ENCODE data around the gene PPAN.

PPAN gene

DNA sequence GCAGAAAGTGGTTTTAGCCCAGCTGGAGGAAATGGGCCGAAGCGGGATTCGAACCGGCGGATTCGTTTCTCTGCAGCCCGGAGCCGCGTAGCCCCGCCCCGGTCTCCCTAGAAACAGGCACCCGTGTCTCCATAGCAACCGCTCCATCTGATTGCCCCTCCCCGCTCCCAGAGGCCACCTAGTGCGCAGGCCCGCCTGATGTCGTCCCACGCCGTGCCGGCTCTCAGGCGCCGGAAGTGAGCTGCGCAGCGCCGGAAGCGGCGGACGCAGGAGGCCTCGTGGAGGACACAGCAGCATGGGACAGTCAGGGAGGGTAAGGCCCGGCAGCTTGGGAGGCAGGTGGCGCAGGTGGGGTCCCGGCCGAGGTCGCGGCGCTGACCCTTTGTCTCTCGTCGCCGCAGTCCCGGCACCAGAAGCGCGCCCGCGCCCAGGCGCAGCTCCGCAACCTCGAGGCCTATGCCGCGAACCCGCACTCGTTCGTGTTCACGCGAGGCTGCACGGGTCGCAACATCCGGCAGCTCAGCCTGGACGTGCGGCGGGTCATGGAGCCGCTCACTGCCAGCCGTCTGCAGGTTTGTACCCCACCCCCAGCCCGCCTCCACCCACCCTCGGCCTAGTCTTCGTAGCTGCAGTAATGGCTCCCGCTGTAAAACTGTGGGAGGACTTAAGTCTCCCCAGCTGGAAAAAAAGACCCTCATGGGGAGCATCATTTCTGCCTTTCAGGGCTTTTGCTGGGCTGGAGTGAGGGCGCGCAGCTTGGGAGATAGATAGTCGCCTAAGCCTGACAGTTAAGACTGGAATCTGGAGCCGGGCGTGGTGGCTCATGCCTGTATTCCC is at the start of gene PPAN:
TSS of gene PPAN (plus strand) at position 263 of the 837 bp plus-strand sequence. CDS start at position 296, 33 bp downstream.
- ChIA-PET POLR2A (interaction anchor here (0.6 to 6.5 kb wide), 10 partner anchors 9 to 279 kb away, joined by 3 to 62 read pairs (median 4); partner anchors contain the start of genes DNMT1, EIF3G, MRPL4 and UBL5), CTCF (no interaction called here)
- peak; percentile 99 for DNase-seq (ENCODE audit: extremely low spot score)
- TF ChIP-seq ELF4 (IDR thresholded peaks at IDR 0.05): peak; percentile 56; the same call in 1 of the 2 replicates
- peak; percentile 92 for TF ChIP-seq L3MBTL2 (conservative IDR thresholded peaks at IDR 0.05)
- no peak for TF ChIP-seq FOXM1 (IDR thresholded peaks at IDR 0.05; ENCODE audit: borderline replicate concordance)
- no peak for TF ChIP-seq NFRKB (IDR thresholded peaks at IDR 0.05)
- TF ChIP-seq, protein P1, sequence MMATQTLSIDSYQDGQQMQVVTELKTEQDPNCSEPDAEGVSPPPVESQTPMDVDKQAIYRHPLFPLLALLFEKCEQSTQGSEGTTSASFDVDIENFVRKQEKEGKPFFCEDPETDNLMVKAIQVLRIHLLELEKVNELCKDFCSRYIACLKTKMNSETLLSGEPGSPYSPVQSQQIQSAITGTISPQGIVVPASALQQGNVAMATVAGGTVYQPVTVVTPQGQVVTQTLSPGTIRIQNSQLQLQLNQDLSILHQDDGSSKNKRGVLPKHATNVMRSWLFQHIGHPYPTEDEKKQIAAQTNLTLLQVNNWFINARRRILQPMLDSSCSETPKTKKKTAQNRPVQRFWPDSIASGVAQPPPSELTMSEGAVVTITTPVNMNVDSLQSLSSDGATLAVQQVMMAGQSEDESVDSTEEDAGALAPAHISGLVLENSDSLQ (IDR thresholded peaks at IDR 0.05): peak; percentile 40; the same call in 1 of the 2 replicates

DNA sequence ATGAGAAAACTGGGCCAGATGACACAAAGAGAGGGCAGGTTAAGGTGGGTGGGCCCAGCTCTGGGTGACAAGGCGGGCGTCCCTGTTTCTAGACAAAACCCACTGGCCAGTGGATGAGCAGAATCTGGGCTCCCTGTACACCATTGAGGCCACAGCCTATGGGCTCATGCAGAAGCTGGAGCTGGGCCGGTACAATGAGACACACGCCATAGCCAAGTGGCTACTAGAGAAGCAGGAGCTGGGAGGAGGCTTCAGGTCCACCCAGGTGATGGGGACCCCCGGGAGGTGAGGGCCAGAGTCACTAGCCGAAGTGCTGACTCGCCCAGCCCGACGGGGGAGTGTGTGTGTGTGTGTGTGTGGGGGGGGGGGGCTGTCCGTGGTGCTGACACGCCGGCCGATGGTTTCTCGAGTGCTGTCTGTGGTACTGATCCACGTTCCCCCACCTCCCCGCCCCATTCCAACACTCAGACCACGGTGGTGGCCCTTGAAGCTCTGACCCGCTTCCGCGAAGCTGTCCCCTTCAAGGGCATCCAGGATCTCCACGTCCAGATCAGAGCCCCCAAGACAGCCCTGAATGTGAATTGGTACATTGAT is 44.3 kb upstream of the PPAN start:
- POLR2A ChIA-PET: no interaction called here
- CTCF ChIA-PET: no interaction called here

DNA sequence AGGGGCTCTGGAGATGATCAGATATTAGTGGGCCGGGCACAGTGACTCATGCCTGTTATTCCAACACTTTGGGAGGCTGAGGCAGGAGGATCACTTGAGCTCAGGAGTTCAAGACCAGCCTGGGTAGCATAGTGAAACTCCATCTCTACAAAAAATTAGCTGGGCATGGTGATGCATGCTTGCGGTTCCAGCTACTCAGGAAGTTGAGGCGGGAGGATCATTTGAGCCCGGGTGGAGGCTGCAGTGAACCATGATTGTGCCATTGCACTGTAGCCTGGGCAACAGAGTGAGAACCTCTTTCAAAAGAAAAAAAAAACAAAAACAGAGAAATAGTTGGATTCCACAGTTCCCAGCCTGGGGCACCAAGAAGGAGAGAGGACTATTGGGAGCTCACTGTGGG is 38.0 kb upstream of the PPAN start:
- ChIA-PET POLR2A (no interaction called here), CTCF (no interaction called here)
- no peak for DNase-seq (ENCODE audit: extremely low spot score)
- TF ChIP-seq HDGF (IDR thresholded peaks at IDR 0.05; ENCODE audit: borderline replicate concordance): no peak
- TF ChIP-seq NFRKB (IDR thresholded peaks at IDR 0.05): no peak
- TF ChIP-seq SP1 (IDR thresholded peaks at IDR 0.05): no peak
- no peak for TF ChIP-seq ARNT (IDR thresholded peaks at IDR 0.05)
- TF ChIP-seq ZNF384 (IDR thresholded peaks at IDR 0.05): no peak
- no peak for TF ChIP-seq BHLHE40 (IDR thresholded peaks at IDR 0.05; ENCODE audit: borderline replicate concordance)
- TF ChIP-seq FOXM1 (IDR thresholded peaks at IDR 0.05; ENCODE audit: borderline replicate concordance): no peak
- TF ChIP-seq, protein P1 (IDR thresholded peaks at IDR 0.05): no peak
- TF ChIP-seq ELF4 (IDR thresholded peaks at IDR 0.05): no peak
- TF ChIP-seq TARDBP (IDR thresholded peaks at IDR 0.05): no peak
- TF ChIP-seq LEF1 (IDR thresholded peaks at IDR 0.05; ENCODE audit: borderline replicate concordance): no peak
- no peak for TF ChIP-seq L3MBTL2 (conservative IDR thresholded peaks at IDR 0.05)
- TF ChIP-seq FOXK2 (IDR thresholded peaks at IDR 0.05): no peak
- TF ChIP-seq SUZ12 (IDR thresholded peaks at IDR 0.05): no peak
- no peak for TF ChIP-seq CTBP1 (IDR thresholded peaks at IDR 0.05; ENCODE audit: borderline replicate concordance)

More for the DNA sequence above, 44.3 kb upstream of the PPAN start:
- no peak for TF ChIP-seq CTBP1 (IDR thresholded peaks at IDR 0.05; ENCODE audit: borderline replicate concordance)
- no peak for TF ChIP-seq LEF1 (IDR thresholded peaks at IDR 0.05; ENCODE audit: borderline replicate concordance)
- TF ChIP-seq FOXA1 (IDR thresholded peaks at IDR 0.05): no peak
- no peak for TF ChIP-seq ZNF384 (IDR thresholded peaks at IDR 0.05)
- TF ChIP-seq, protein P1 (IDR thresholded peaks at IDR 0.05): no peak
- no peak for TF ChIP-seq SP1 (IDR thresholded peaks at IDR 0.05)
- TF ChIP-seq FOXK2 (IDR thresholded peaks at IDR 0.05): no peak
- no peak for TF ChIP-seq NFRKB (IDR thresholded peaks at IDR 0.05)
- TF ChIP-seq L3MBTL2 (conservative IDR thresholded peaks at IDR 0.05): no peak
- TF ChIP-seq SUZ12 (IDR thresholded peaks at IDR 0.05): no peak
- TF ChIP-seq TARDBP (IDR thresholded peaks at IDR 0.05): no peak
- TF ChIP-seq BHLHE40 (IDR thresholded peaks at IDR 0.05; ENCODE audit: borderline replicate concordance): no peak
- no peak for TF ChIP-seq ARNT (IDR thresholded peaks at IDR 0.05)
- no peak for TF ChIP-seq FOXM1 (IDR thresholded peaks at IDR 0.05; ENCODE audit: borderline replicate concordance)
- TF ChIP-seq HDGF (IDR thresholded peaks at IDR 0.05; ENCODE audit: borderline replicate concordance): no peak
- TF ChIP-seq ELF4 (IDR thresholded peaks at IDR 0.05): no peak
- peak; percentile 35 for DNase-seq (ENCODE audit: extremely low spot score)

- ChIA-PET POLR2A (interaction anchor here (1.1 kb wide), 1 partner anchor 9 kb away, joined by 3 read pairs; no protein-coding TSS in a partner anchor), CTCF (no interaction called here)
- no peak for TF ChIP-seq LEF1 (IDR thresholded peaks at IDR 0.05; ENCODE audit: borderline replicate concordance)
- no peak for TF ChIP-seq TARDBP (IDR thresholded peaks at IDR 0.05)
- TF ChIP-seq BHLHE40 (IDR thresholded peaks at IDR 0.05; ENCODE audit: borderline replicate concordance): no peak
- TF ChIP-seq ARNT (IDR thresholded peaks at IDR 0.05): no peak
- TF ChIP-seq CTBP1 (IDR thresholded peaks at IDR 0.05; ENCODE audit: borderline replicate concordance): no peak
- TF ChIP-seq FOXA1 (IDR thresholded peaks at IDR 0.05): no peak
- TF ChIP-seq, protein P1 (IDR thresholded peaks at IDR 0.05): no peak
- TF ChIP-seq ELF4 (IDR thresholded peaks at IDR 0.05): no peak
- TF ChIP-seq NFRKB (IDR thresholded peaks at IDR 0.05): no peak
- TF ChIP-seq SUZ12 (IDR thresholded peaks at IDR 0.05): no peak
- TF ChIP-seq FOXM1 (IDR thresholded peaks at IDR 0.05; ENCODE audit: borderline replicate concordance): no peak
- no peak for TF ChIP-seq SP1 (IDR thresholded peaks at IDR 0.05)
- TF ChIP-seq HDGF (IDR thresholded peaks at IDR 0.05; ENCODE audit: borderline replicate concordance): no peak
- no peak for TF ChIP-seq FOXK2 (IDR thresholded peaks at IDR 0.05)
- TF ChIP-seq ZNF384 (IDR thresholded peaks at IDR 0.05): no peak
- no peak for TF ChIP-seq L3MBTL2 (conservative IDR thresholded peaks at IDR 0.05)
- DNase-seq (ENCODE audit: extremely low spot score): no peak
These were observed 37.1 kb upstream of the PPAN start for GRCh38 chr19:10069046-10069445.
